Measurements from ENCODE around the gene CAMTA1. TPM values are rescaled to one million over a fixed set of nuclear protein-coding genes. Genes with fewer than 3 reads are reported as not detected.
"Not testable (repeated sequence)": the region's sequence is repeated elsewhere in the genome, so short reads cannot be mapped to it uniquely, and the experiment has no call there.

Gene CAMTA1
- total RNA-seq, 1 donor from 2014 or later = 47.9 TPM

DNA sequence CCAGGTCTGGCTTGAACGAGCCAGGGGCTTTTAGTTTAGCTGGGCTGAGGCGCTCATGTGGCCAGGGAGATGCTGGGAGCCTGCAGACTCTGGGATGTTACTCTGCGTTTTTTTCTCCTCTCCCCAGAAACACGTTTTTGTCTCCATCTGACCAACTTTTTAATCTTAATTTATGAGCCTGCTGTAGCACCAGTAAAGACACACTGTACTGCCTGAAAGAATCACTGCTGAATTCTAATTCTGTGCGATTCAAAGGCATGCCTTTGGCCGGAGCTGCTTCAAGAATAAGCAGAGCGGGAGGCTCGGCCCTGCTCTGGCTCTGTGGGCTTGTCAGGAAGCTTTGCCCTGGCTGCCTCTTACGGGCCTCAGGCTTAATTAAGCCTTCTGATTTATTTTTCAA is 129.5 kb downstream of the CAMTA1 start:
- Histone ChIP-seq H3K27ac (no peak overlapping the region), H3K27me3 (ENCODE audit: low read depth) (peaks cover 8% of the 10 kb centered on the region), H3K36me3 (no peaks in the 10 kb centered on the region), H3K4me3 (no peak overlapping the region), H3K9me3 (peaks cover 3% of the 10 kb centered on the region), H3K4me1 (no peaks in the 10 kb centered on the region)
- DNase-seq = no peak
- ATAC-seq = no peak
- TF ChIP-seq, protein P1, sequence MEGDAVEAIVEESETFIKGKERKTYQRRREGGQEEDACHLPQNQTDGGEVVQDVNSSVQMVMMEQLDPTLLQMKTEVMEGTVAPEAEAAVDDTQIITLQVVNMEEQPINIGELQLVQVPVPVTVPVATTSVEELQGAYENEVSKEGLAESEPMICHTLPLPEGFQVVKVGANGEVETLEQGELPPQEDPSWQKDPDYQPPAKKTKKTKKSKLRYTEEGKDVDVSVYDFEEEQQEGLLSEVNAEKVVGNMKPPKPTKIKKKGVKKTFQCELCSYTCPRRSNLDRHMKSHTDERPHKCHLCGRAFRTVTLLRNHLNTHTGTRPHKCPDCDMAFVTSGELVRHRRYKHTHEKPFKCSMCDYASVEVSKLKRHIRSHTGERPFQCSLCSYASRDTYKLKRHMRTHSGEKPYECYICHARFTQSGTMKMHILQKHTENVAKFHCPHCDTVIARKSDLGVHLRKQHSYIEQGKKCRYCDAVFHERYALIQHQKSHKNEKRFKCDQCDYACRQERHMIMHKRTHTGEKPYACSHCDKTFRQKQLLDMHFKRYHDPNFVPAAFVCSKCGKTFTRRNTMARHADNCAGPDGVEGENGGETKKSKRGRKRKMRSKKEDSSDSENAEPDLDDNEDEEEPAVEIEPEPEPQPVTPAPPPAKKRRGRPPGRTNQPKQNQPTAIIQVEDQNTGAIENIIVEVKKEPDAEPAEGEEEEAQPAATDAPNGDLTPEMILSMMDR (IDR thresholded peaks at IDR 0.05) = no peak
- intact Hi-C loops (cut with DNase I) = no loop called here

DNA sequence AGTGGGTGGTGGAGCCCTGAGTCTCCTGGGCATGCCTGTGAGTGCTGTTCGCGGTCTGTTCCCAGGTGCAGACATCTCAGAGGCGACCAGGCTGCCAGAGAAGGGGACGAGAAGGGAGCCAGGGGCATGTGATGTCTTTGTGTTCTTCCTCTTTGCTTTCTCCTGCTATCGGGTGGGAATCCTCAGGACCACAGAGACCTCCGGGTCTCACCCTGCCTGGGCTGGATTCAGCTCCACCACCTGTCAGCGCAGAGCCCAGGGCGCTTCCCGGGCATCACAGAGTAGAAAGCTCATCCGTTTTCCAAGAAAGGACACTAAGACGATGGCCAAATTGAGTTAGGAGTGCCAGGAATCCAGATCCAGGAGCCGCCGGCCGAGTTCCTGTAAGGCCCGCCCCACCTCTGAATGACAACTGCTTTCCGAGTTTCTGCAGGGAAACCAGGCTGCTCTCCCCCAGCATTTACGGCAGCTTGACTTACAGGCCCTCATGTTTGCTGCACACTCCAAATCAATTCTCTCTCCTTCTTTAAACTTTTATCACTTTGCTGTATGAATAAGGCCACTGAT is 130.8 kb downstream of the CAMTA1 start:
- Histone ChIP-seq H3K36me3 (no peaks in the 10 kb centered on the region), H3K27me3 (ENCODE audit: low read depth) (peaks cover 8% of the 10 kb centered on the region), H3K9me3 (peaks cover 3% of the 10 kb centered on the region), H3K4me1 (no peaks in the 10 kb centered on the region), H3K4me3 (no peak overlapping the region), H3K27ac (no peak overlapping the region)
- intact Hi-C loops (cut with DNase I) = no loop called here
- ATAC-seq (no peak), DNase-seq (no peak)
- TF ChIP-seq, protein P1 (IDR thresholded peaks at IDR 0.05) = no peak

DNA sequence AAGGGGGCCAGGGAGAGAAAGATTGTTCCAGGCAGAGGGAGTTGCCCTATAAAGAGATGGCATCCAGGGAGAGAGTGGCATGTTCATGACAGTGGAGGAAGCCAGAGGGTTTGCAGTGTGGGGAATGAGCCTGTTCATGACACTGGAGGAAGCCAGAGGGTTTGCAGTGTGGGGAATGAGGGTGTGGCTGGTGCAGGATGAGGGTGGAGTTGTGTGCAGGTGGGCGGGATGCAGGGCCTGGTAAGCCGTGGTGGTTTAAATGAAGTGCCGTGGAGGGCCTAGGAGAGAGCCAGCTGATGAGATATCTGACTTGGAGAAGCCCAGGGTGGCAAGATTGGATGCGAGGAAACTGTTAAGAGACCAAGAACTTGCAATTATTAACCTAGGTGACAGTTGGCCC is 131.8 kb downstream of the CAMTA1 start:
- intact Hi-C loops (cut with DNase I) = no loop called here
- ATAC-seq (no peak), DNase-seq (no peak)
- TF ChIP-seq, protein P1 (IDR thresholded peaks at IDR 0.05) = no peak
- Histone ChIP-seq H3K4me1 (no peaks in the 10 kb centered on the region), H3K27ac (no peak overlapping the region), H3K36me3 (no peaks in the 10 kb centered on the region), H3K4me3 (no peak overlapping the region), H3K9me3 (peaks cover 3% of the 10 kb centered on the region), H3K27me3 (ENCODE audit: low read depth) (peaks cover 8% of the 10 kb centered on the region)

DNA sequence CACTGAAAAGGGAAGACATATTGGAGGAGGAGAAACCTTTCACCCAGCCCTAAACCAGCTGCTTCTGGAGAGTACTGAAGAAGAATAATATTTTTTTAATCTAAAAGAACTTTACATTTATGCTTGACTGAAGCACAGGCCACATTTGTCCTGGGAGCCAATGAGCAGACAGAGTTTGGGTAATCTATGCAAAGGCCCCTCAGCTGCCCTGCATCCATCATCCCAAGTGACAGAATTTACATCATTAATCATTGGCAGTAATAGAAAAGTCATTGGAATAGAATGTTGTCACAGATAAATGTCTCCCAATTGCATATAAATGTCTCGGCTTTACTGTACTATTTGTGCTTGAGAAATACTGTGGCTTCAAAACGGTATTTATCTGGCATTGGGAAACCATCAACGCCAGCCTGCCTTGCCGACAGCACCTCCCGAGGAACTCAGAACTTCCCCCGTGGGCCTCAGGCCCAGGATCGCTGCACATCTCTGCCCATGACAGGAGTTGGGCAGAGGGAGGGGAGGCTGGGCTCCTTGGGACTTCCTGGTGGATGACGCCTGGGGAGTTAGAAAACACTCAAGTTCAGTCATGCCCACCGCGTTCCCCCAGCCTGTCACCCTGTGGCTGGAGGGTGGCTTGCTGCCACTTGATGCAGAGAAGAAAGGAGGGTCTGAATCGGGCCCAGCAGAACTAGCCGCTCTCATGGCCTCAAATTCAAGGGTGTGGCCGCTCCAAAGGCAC is 133.1 kb downstream of the CAMTA1 start:
- no peak for DNase-seq
- no peak for ATAC-seq
- intact Hi-C loops (cut with DNase I) = no loop called here
- Histone ChIP-seq H3K4me1 (no peaks in the 10 kb centered on the region), H3K4me3 (no peak overlapping the region), H3K36me3 (no peaks in the 10 kb centered on the region), H3K27ac (no peak overlapping the region), H3K9me3 (peaks cover 3% of the 10 kb centered on the region), H3K27me3 (ENCODE audit: low read depth) (peaks cover 4% of the 10 kb centered on the region)
- TF ChIP-seq, protein P1 (IDR thresholded peaks at IDR 0.05) = no peak

DNA sequence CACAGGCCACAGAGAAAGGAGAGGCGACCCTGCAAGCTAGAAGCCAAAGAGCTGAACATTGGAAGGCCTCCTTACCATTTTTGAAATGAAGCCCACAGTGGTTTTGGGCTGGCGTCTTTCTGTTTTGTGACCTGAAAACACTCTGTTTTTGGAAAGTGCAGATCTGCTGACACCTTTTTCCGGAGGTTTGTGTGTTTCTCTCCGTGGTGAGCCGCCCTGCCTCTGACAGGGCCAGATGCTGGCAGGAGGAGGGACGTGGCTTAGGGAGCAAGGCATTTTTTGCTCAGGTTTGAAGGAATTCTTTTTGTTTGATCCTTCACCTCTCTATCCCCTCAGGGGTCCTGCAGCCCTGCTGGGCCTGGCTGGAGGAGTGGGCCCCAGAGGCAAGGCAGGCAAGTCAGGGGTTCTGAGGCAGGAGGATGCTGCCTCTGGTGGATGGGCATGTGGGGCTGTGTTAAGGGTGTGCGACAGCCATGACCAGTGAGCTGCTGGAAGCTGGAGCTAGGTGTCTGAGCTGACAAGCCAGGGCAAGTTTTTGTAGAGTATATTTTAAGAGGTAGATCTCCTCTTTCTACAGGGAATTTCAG is 133.8 kb downstream of the CAMTA1 start:
- TF ChIP-seq, protein P1 (IDR thresholded peaks at IDR 0.05) = no peak
- DNase-seq = no peak

DNA sequence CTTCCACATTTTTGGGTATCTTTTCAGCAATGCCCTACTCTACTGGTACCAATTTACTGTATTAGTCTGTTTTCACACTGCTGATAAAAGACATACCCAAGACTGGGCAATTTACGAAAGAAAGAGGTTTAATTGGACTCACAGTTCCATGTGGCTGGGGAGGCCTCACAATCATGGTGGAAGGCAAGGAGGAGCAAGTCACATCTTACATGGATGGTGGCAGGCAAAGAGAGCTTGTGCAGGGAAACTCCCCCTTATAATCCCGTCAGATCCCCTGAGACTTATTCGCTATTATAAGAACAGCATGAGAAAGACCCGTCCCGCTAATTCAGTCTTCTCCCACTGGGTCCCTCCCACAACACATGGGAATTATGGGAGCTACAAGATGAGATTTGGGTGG is 136.3 kb downstream of the CAMTA1 start:
- H3K9me3 ChIP-seq; ATAC-seq; H3K27me3 ChIP-seq (ENCODE audit: low read depth); intact Hi-C loops (cut with DNase I); DNase-seq; H3K36me3 ChIP-seq; H3K4me1 ChIP-seq; H3K27ac ChIP-seq; H3K4me3 ChIP-seq: not testable (repeated sequence)

More for the DNA sequence above, 133.8 kb downstream of the CAMTA1 start:
- no peak overlapping the region for H3K4me3 ChIP-seq
- intact Hi-C loops (cut with DNase I) = no loop called here
- no peaks in the 10 kb centered on the region for H3K4me1 ChIP-seq
- ATAC-seq = no peak
- H3K36me3 ChIP-seq = no peaks in the 10 kb centered on the region
- H3K27ac ChIP-seq = no peak overlapping the region
- H3K27me3 ChIP-seq (ENCODE audit: low read depth) = peaks cover 4% of the 10 kb centered on the region
- no peaks in the 10 kb centered on the region for H3K9me3 ChIP-seq

Data from lower lobe of right lung (tissue), 2 donors.